Measurements from ENCODE around the gene SPPL2C.

DNA sequence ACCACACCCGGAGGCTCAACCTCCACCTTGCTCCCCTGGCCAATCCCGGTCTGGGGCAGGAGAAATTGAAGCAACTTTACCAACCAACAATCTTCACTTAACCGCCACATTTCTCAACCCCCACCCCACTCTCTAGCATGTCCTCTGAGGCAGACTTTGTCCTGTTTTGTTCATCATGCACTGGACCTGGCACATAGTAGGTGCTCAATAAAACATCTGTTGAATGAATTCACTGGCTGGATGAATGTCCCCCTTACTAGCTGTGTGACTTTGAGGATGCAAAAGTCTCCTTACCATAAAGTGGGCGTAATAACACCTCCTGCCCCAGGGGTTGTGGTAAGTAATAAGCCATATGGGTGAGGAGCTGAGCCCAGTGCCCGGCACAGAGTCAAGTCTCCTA, 5.8 kb downstream of the SPPL2C start:
- TF ChIP-seq ZNF761 (CRISPR knock-in tag; conservative IDR thresholded peaks at IDR 0.05), result no peak
- TF ChIP-seq POLR2A (IDR thresholded peaks at IDR 0.05; ENCODE audit: insufficient read depth in 1 of 2, low read depth in 2 of 2, low read length in 2 of 2), result no peak
- TF ChIP-seq EZH2 (conservative IDR thresholded peaks at IDR 0.05; ENCODE audit: low read depth, low read length), result no peak
- TF ChIP-seq, protein P1, sequence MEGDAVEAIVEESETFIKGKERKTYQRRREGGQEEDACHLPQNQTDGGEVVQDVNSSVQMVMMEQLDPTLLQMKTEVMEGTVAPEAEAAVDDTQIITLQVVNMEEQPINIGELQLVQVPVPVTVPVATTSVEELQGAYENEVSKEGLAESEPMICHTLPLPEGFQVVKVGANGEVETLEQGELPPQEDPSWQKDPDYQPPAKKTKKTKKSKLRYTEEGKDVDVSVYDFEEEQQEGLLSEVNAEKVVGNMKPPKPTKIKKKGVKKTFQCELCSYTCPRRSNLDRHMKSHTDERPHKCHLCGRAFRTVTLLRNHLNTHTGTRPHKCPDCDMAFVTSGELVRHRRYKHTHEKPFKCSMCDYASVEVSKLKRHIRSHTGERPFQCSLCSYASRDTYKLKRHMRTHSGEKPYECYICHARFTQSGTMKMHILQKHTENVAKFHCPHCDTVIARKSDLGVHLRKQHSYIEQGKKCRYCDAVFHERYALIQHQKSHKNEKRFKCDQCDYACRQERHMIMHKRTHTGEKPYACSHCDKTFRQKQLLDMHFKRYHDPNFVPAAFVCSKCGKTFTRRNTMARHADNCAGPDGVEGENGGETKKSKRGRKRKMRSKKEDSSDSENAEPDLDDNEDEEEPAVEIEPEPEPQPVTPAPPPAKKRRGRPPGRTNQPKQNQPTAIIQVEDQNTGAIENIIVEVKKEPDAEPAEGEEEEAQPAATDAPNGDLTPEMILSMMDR (CRISPR knock-in tag; IDR thresholded peaks at IDR 0.05), result no peak
- no peak for TF ChIP-seq IRX3 (CRISPR knock-in tag; IDR thresholded peaks at IDR 0.05; ENCODE audit: borderline replicate concordance, low read depth)

Measured in HepG2 (cell line).